Trophoblast cell (in vitro differentiated cells and primary cell): ENCODE data around the gene CYB5RL.

Source experiments
- DNase-seq, 2 donors: peaks; one replicate each; pipeline ENCODE4 v3.0.0-alpha.2; 2016
- H2AFZ ChIP-seq: 2 replicates; pipeline ENCODE4 v1.6.1; 2013; ENCODE audit warnings: low read length, moderate library complexity, mild to moderate bottlenecking; ENCODE audit not compliant: insufficient read depth, poor library complexity
- H2AK5ac ChIP-seq: 2 replicates; pipeline ENCODE4 v1.6.1; 2013; ENCODE audit warnings: mild to moderate bottlenecking, low read length
- H2BK120ac ChIP-seq: 2 replicates; pipeline ENCODE4 v1.6.1; 2013; ENCODE audit warnings: low read length, mild to moderate bottlenecking, moderate library complexity; ENCODE audit not compliant: insufficient read depth, poor library complexity
- H2BK12ac ChIP-seq: 2 replicates; pipeline ENCODE4 v1.6.1; 2013; ENCODE audit warnings: mild to moderate bottlenecking, low read length, moderate library complexity
- H2BK5ac ChIP-seq: 2 replicates; pipeline ENCODE4 v1.6.1; 2013; ENCODE audit warnings: low read length, low read depth, moderate library complexity, mild to moderate bottlenecking; ENCODE audit not compliant: poor library complexity
- H3K14ac ChIP-seq: 2 replicates; pipeline ENCODE4 v1.6.1; 2013; ENCODE audit warnings: mild to moderate bottlenecking, low read length
- H3K18ac ChIP-seq: 2 replicates; pipeline ENCODE4 v1.6.1; 2013; ENCODE audit warnings: mild to moderate bottlenecking, low read length
- H3K23ac ChIP-seq: 2 replicates; pipeline ENCODE4 v1.6.1; 2013; ENCODE audit warnings: low read length
- H3K27ac ChIP-seq: 2 replicates; pipeline ENCODE4 v1.5.1; 2013; ENCODE audit warnings: low read depth, mild to moderate bottlenecking, inconsistent platforms, low read length, moderate library complexity
- H3K27me3 ChIP-seq: 2 replicates; pipeline ENCODE4 v1.6.1; 2013; ENCODE audit warnings: inconsistent platforms, mild to moderate bottlenecking, low read length, moderate library complexity; ENCODE audit not compliant: insufficient read depth
- H3K36me3 ChIP-seq, 2 experiments: 1 replicate in 1 of 2; 2 replicates in 1 of 2; pipeline ENCODE4 v1.6.1; 2013; ENCODE audit warnings: low read length in 2 of 2, mild to moderate bottlenecking in 2 of 2, moderate library complexity in 1 of 2; ENCODE audit not compliant: insufficient read depth in 2 of 2, control insufficient read depth in 1 of 2
- H3K4ac ChIP-seq: 2 replicates; pipeline ENCODE4 v1.6.1; 2013; ENCODE audit warnings: low read depth, mild to moderate bottlenecking, low read length, moderate library complexity
- H3K4me1 ChIP-seq, 2 experiments: 1 replicate in 1 of 2; 2 replicates in 1 of 2; pipeline ENCODE4 v1.6.1; 2013; ENCODE audit warnings: low read length in 2 of 2, mild to moderate bottlenecking in 2 of 2, moderate library complexity in 1 of 2; ENCODE audit not compliant: insufficient read depth in 2 of 2, control insufficient read depth in 1 of 2
- H3K4me2 ChIP-seq: 2 replicates; pipeline ENCODE4 v1.6.1; 2013; ENCODE audit warnings: inconsistent platforms, mild to moderate bottlenecking, low read length, moderate library complexity
- H3K4me3 ChIP-seq: 2 replicates; pipeline ENCODE4 v1.5.1; 2013; ENCODE audit warnings: mild to moderate bottlenecking, low read depth, low read length, inconsistent platforms
- H3K79me1 ChIP-seq: one replicate; pipeline ENCODE4 v1.6.1; 2013; ENCODE audit warnings: low read length
- H3K79me2 ChIP-seq: 2 replicates; pipeline ENCODE4 v1.6.1; 2013; ENCODE audit warnings: low read length, mild to moderate bottlenecking; ENCODE audit not compliant: control insufficient read depth, insufficient read depth, poor library complexity
- H3K9ac ChIP-seq: 2 replicates; pipeline ENCODE4 v1.6.1; 2013; ENCODE audit warnings: mild to moderate bottlenecking, low read length
- H3K9me3 ChIP-seq: 2 replicates; pipeline ENCODE4 v1.6.1; 2013; ENCODE audit warnings: low read depth, mild to moderate bottlenecking, control low read depth, inconsistent platforms, low read length; ENCODE audit not compliant: insufficient read depth
- H4K12ac ChIP-seq: 2 replicates; pipeline ENCODE4 v1.6.1; 2013; ENCODE audit warnings: low read depth, mild to moderate bottlenecking, low read length, moderate library complexity
- H4K8ac ChIP-seq: 2 replicates; pipeline ENCODE4 v1.6.1; 2013; ENCODE audit warnings: low read depth, mild to moderate bottlenecking, low read length, moderate library complexity
- H4K91ac ChIP-seq: one replicate; pipeline ENCODE4 v1.6.1; 2013; ENCODE audit warnings: low read depth, mild to moderate bottlenecking, low read length, moderate library complexity
- WGBS: extraction: QIAGEN DNeasy Blood & Tissue Kit; methylation state at CpG from one replicate; pipeline ENCODE4 v1.1.7; 2013; ENCODE audit warnings: missing lambda C conversion rate; ENCODE audit not compliant: insufficient read length, insufficient coverage; ENCODE audit errors: extremely low coverage; 5-methylcytosine and 5-hydroxymethylcytosine counted together

Gene CYB5RL

DNA sequence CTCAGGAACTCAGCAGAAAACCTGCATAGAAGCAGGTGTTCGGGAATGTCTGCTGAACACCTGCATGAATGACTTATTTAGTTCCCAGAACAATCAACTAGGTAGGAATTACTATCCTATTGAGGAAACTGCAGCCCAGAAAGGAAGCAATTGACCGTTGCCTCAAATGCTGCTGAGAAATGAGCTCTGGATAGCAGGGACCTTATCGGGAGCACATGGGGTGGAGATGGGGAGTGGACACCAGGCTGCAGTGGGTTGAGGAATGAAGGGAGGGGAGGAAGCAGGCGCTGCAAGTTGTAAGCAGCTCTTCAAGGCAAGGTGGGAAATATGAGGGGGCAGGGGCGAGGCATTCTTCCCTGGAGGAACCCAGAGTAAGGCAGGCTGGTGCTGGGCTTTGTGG, 36.3 kb downstream of the CYB5RL start:
- no peak overlapping the region for H2AFZ ChIP-seq
- H2BK120ac ChIP-seq, result no peak overlapping the region
- no peak overlapping the region for H3K4me3 ChIP-seq
- no peak overlapping the region for H2BK12ac ChIP-seq
- no peak overlapping the region for H3K4me2 ChIP-seq
- H4K91ac ChIP-seq, result no peak overlapping the region
- H4K8ac ChIP-seq, result no peak overlapping the region
- no peak overlapping the region for H3K14ac ChIP-seq
- no peak overlapping the region for H3K18ac ChIP-seq
- DNase-seq, result no peak
- H4K12ac ChIP-seq, result no peak overlapping the region
- no peak overlapping the region for H3K9ac ChIP-seq
- no peak overlapping the region for H3K4ac ChIP-seq
- WGBS, result no CpG with 5 or more reads among the region's 5 CpGs
- no peak overlapping the region for H2BK5ac ChIP-seq
- no peaks in the 10 kb centered on the region for H3K79me2 ChIP-seq
- no peak overlapping the region for H2AK5ac ChIP-seq
- H3K27me3 ChIP-seq, result no peaks in the 10 kb centered on the region
- no peak overlapping the region for H3K23ac ChIP-seq
- H3K36me3 ChIP-seq, result no peaks in the 10 kb centered on the region
- peaks cover 9 to 15% of the 10 kb centered on the region in 2 experiments for H3K4me1 ChIP-seq
- peaks cover 1% of the 10 kb centered on the region for H3K9me3 ChIP-seq
- no peak overlapping the region for H3K27ac ChIP-seq
- no peaks in the 10 kb centered on the region for H3K79me1 ChIP-seq

DNA sequence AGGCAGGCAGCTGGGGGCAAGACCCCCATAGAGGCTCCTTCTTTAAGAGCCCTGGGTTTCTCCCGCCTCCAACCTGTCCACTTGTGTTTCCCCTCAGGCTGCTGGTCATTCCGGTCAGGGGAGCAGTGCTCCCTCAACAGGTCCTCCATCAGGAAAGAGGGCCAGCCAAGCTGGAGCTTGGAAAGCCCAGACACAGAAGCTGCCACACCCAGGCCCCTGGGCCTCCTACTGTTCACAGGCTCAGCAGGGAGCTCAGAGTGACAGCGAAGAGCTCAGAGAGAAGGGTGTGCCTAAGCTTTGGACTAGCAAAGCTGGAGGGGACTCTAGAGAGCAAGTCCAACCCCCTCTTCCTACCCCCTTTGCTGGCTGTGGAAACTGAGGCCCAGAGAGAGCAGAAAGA, 36.8 kb downstream of the CYB5RL start:
- Histone ChIP-seq H2AK5ac (no peak overlapping the region), H3K36me3 (no peaks in the 10 kb centered on the region), H4K12ac (no peak overlapping the region), H3K9me3 (peaks cover 1% of the 10 kb centered on the region), H2AFZ (no peak overlapping the region), H3K27me3 (no peaks in the 10 kb centered on the region), H3K4me2 (no peak overlapping the region), H3K23ac (no peak overlapping the region), H3K9ac (no peak overlapping the region), H2BK5ac (no peak overlapping the region), H3K4ac (no peak overlapping the region), H2BK12ac (no peak overlapping the region), H3K79me1 (no peaks in the 10 kb centered on the region), H4K8ac (no peak overlapping the region), H4K91ac (no peak overlapping the region), H3K4me3 (no peak overlapping the region), H2BK120ac (no peak overlapping the region), H3K79me2 (no peaks in the 10 kb centered on the region), H3K4me1 (peaks cover 9 to 15% of the 10 kb centered on the region in 2 experiments), H3K14ac (no peak overlapping the region), H3K27ac (no peak overlapping the region), H3K18ac (no peak overlapping the region)
- no peak for DNase-seq
- no CpG with 5 or more reads among the region's 3 CpGs for WGBS

DNA sequence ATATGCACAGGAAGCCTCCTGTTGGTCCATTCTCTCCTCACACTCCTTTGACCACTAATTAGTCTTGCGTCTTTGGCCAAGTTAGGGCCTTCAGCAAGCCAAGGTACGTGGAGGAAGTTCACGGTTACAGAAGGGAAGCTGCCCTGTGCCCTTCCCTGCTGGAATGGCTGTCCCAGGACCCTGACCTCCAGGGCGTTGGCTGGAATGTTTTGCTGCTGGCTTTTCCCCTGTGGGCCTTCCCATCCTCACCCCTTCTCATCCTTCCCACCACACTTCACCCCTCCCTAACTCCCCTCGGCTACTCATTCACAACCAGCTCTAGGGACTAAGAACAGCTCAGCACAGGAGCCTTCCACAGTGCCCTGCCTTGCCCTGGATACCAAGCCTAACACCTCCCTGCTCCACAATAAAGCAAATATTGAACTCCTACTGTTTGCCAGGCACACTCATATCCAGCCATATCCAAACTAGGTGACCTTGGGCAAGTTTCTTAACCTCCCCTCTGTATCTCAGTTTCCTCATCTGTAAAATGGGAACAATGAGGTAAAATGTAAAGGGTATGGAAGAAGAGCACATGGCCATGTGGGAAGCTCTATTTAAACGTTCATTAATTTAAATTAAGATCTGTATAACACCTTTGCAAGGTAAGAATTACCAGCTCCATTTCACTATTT, 38.2 kb downstream of the CYB5RL start:
- Histone ChIP-seq H2AK5ac (no peak overlapping the region), H3K4me1 (peaks cover 9 to 15% of the 10 kb centered on the region in 2 experiments), H2AFZ (no peak overlapping the region), H3K9ac (no peak overlapping the region), H4K91ac (no peak overlapping the region), H3K79me2 (no peaks in the 10 kb centered on the region), H3K4me3 (no peak overlapping the region), H3K4ac (no peak overlapping the region), H3K27me3 (no peaks in the 10 kb centered on the region), H3K23ac (no peak overlapping the region), H3K79me1 (no peaks in the 10 kb centered on the region), H3K14ac (no peak overlapping the region), H2BK12ac (no peak overlapping the region), H3K27ac (no peak overlapping the region), H3K18ac (no peak overlapping the region), H2BK120ac (no peak overlapping the region), H4K12ac (no peak overlapping the region), H4K8ac (no peak overlapping the region), H3K36me3 (no peaks in the 10 kb centered on the region), H3K9me3 (no peaks in the 10 kb centered on the region), H3K4me2 (no peak overlapping the region), H2BK5ac (no peak overlapping the region)
- WGBS, result no CpG with 5 or more reads among the region's 6 CpGs
- no peak for DNase-seq

DNA sequence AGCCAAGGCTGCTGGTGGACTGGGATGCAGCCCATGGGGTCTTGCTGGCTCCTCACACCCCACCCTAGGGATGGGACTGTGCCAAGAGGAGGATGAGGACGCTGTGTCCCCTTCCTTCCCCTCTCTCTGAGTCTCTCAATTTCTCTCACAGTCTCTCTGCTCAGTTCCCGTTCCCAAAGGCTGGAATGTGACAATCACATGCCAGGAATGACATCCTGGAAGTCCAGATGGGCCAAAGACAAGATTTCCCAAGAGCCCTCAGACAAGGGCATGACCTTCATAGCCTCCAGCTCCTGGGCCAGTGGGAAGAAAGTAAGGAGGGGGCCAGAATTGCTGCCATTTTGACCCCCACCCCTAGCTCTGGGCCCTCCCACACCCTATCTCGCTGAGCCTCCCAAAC, 39.5 kb downstream of the CYB5RL start:
- no peak overlapping the region for H3K23ac ChIP-seq
- peak in 1 of 2 donors; percentile 43 for DNase-seq
- peaks cover 9 to 15% of the 10 kb centered on the region in 2 experiments for H3K4me1 ChIP-seq
- H3K4me2 ChIP-seq, result no peak overlapping the region
- H4K91ac ChIP-seq, result no peak overlapping the region
- no peak overlapping the region for H3K27ac ChIP-seq
- no peak overlapping the region for H4K8ac ChIP-seq
- no peak overlapping the region for H3K9ac ChIP-seq
- no peaks in the 10 kb centered on the region for H3K27me3 ChIP-seq
- no peaks in the 10 kb centered on the region for H3K79me1 ChIP-seq
- H3K9me3 ChIP-seq, result no peaks in the 10 kb centered on the region
- H4K12ac ChIP-seq, result no peak overlapping the region
- H2AK5ac ChIP-seq, result no peak overlapping the region
- no peak overlapping the region for H2BK5ac ChIP-seq
- no peaks in the 10 kb centered on the region for H3K79me2 ChIP-seq
- WGBS, result no CpG with 5 or more reads among the region's 3 CpGs
- H2AFZ ChIP-seq, result no peak overlapping the region
- H2BK12ac ChIP-seq, result peak overlapping the region; percentile 54
- no peak overlapping the region for H3K18ac ChIP-seq
- H3K14ac ChIP-seq, result no peak overlapping the region
- no peak overlapping the region for H3K4me3 ChIP-seq
- H3K4ac ChIP-seq, result no peak overlapping the region
- no peaks in the 10 kb centered on the region for H3K36me3 ChIP-seq
- H2BK120ac ChIP-seq, result no peak overlapping the region
